ENCODE results near the gene SORL1.

The SORL1 gene

GRCh38 chr11:121431820-121432526 is 20.1 kb upstream of the SORL1 start:
- no peak for DNase-seq

- no peak for DNase-seq
Measured at GRCh38 chr11:121435132-121435531, 17.0 kb upstream of the SORL1 start.

GRCh38 chr11:121435551-121436511 is 16.3 kb upstream of the SORL1 start:
- DNase-seq, result no peak

- DNase-seq, result no peak
Measured at GRCh38 chr11:121437018-121437685, 15.0 kb upstream of the SORL1 start.

GRCh38 chr11:121437686-121438078 is 14.4 kb upstream of the SORL1 start:
- no peak for DNase-seq

- no peak for DNase-seq
Measured at GRCh38 chr11:121439337-121439736, 12.8 kb upstream of the SORL1 start.

- no peak for DNase-seq
Measured at GRCh38 chr11:121439759-121440158, 12.4 kb upstream of the SORL1 start.

- DNase-seq, result no peak
Measured at GRCh38 chr11:121441521-121441920, 10.6 kb upstream of the SORL1 start.

- no peak for DNase-seq
Measured at GRCh38 chr11:121443688-121444275, 8.3 kb upstream of the SORL1 start.

DNA sequence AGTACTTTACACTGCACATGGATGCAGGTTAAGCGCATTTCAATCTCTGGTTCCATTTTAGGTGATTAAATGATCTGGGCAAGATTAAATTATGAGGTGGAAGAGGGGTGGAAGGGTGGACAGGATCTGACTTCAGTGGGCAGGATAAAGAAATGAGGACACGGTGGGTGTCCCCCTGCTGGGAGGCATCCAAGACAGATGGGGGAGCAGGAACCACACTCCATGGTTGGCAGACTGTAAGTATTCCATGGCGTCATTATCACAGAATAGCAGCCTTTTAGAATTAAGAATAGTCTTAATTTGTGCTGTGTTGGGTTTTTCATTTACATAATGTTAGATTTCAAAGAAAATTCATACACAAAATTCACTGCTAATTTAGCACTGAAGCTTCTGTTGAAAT is 7.6 kb upstream of the SORL1 start:
- no peak for DNase-seq

GRCh38 chr11:121445071-121445768 is 6.9 kb upstream of the SORL1 start:
- DNase-seq, result no peak

DNA sequence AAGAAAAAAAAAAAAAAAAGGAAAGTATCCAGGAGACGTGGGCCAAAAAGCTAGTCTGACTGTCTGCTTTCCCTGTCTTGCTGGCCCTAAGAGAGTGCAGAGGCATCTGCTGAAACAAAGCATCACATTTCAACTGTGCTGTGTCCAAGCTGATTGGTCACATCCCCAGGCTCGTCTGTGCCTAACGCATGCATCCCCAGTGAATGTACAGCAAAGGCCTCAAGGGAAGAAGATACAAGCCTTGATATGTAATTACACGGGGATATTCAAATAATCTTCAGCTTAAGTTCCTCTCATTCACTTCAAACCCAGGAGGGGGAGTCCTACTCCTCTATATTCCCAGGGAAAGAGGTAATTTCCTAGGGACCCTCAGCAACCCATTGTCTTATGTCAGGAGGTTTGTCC is 5.4 kb upstream of the SORL1 start:
- no peak for DNase-seq

- no peak for DNase-seq
Measured at GRCh38 chr11:121448011-121448410, 4.1 kb upstream of the SORL1 start.

- DNase-seq, result no peak
Measured at GRCh38 chr11:121448431-121448941, 3.6 kb upstream of the SORL1 start.

- DNase-seq, result peak; percentile 34
Measured at GRCh38 chr11:121449123-121449522, 3.0 kb upstream of the SORL1 start.

DNA sequence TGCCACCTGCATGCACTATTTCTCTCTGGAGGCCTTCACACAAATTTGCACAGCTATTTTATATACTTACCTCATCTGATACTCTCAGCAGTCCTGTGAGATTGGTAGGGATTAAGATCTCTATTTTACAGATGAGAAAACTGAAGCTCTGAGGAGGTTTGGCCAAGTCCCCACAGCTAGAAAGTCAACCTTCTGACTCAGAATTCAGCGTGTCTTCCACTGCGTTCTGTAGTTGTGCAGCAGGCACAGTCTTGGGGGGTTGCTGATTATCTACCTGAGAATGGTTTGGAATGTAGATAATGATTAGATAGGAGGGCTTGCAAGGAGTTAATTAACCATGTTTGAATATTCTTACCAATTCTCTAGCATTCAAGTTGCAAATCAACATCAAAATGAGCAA is 2.5 kb upstream of the SORL1 start:
- DNase-seq, result no peak

DNA sequence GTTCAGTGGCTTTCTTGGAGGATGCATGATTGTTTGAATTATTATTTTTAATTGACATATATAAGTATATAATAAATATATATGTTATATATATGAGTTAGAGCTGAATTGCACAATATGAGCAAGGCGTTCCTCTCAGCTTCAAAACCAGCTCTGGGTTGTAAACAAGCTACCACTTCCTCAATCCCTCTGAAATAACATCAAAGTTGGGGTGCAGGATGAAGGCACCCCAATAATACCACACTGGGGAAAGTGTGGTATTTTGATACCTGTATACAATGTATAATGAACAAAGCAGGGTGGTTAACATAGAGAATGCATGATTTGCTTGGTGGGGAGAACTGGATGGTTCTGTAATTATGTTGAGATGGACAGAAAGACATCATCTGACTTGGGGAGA is 1.7 kb upstream of the SORL1 start:
- peak; percentile 42 for DNase-seq

DNA sequence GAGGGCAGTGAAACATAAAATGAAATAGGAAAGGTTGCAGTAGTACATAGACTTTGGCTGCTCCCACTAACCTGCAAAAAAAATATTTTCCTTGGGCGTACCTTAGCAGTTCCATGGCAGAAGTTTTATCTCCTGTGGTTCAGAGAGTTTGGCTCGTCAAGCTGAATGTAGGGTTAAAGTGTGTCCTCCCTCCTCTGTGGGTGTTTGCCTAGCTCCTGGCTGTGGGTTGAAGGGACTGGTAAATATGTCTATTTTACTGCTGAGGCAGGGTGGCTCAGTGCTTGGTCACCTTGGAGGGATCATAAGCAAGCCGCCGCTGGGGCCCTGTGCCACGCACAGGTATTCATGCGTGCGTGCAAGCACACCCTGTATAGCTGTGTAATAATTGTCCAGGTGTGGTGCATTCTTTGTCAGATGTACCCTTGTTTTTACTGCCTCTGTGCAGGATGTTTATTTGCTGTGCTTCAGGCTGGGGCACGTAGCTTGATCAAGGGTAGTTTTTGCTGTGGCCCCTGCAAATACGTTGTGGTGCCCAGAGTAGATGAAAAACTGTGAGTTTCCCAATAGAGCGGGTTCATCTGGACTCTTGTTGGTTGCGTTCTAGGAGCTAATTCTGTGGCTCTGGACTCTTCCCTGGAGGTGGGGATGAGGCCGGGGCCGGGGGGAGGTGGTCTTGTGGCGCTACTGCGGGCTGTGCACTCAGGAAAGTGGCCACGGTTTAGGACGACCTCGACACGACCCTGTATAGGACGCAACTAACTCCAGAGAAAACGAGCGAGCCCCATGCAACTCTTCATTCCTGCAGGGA is 732 bp upstream of the SORL1 start:
- DNase-seq, result no peak

GRCh38 chr11:121452609-121453150 is 566 bp downstream of the SORL1 start, which contains the start of gene SORL1-AS1:
SORL1-AS1 (minus strand) TSS chr11:121452967.
- peak; percentile 80 for DNase-seq

DNA sequence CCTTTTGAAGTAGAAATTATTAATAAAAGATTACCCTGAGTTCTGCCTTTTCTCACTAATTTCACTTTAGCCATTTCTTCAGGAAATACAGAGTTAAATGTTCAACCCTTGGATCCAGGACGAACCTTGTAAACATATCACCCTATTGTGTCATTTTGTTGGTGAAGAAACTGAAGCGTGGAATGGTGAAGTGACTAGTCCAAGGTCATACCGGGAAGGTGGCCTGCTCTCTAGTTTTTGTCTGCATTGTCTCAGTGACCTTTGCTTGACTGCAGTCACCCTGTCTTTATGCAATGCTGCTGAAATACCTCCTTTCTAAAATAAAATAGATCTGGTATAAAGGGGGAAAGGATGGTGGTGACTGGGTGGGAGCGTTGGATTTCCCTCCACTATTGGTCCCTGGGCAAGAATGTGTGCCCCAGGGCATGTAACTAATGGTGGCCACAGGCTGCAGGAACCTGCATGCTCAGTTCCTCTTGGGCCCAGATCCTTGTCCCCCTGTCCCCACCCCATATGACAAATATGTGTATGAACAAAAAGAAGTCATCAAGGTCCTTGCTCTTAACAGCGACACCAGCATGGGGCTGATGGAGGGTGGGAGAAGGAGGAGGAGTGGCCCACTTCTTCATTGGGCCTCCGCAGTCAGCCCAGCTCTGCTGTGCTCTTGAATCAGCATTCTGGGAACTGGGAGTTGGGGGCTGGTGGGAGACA is 1.6 kb downstream of the SORL1 start:
- DNase-seq, result no peak
